Measurements from ENCODE around the gene LUM. TPM values are rescaled to one million over a fixed set of nuclear protein-coding genes. Genes with fewer than 3 reads are reported as not detected.

The LUM gene
- total and polyA plus RNA-seq, 2 experiments from 2014 or later: 0.27 TPM; not detected in 1

GRCh38 chr12:91098461-91098860 lies 12.8 kb downstream of the LUM start:
- no peak overlapping the region for H3K4me3 ChIP-seq
- H3K79me2 ChIP-seq (replicated peaks; ENCODE audit: insufficient read depth): no peaks in the 10 kb centered on the region
- no peaks in the 10 kb centered on the region for H4K20me1 ChIP-seq (replicated peaks; ENCODE audit: insufficient read depth)
- H3K9me3 Mint-ChIP-seq: no peaks in the 10 kb centered on the region
- no peaks in the 10 kb centered on the region; the same call in 1 of the 2 replicates for H3K9me2 ChIP-seq (ENCODE audit: insufficient read depth)
- ATAC-seq (no peak), DNase-seq (ENCODE audit: low spot score) (no peak)
- no peak overlapping the region for H3K27ac Mint-ChIP-seq
- H2AFZ ChIP-seq: no peak overlapping the region
- 0 out of 2 replicates have a peak, but pooled peaks cover 4% of the 10 kb centered on the region for H3K4me1 ChIP-seq (ENCODE audit: insufficient read depth)
- H3K27ac ChIP-seq (ENCODE audit: low read depth): no peak overlapping the region
- no peaks in the 10 kb centered on the region for H3K27me3 Mint-ChIP-seq (ENCODE audit: insufficient read depth, low read depth, poor library complexity)
- H3K27me3 ChIP-seq (ENCODE audit: insufficient read depth): no peaks in the 10 kb centered on the region
- H3K4me3 Mint-ChIP-seq: no peak overlapping the region
- no peaks in the 10 kb centered on the region for H3K36me3 ChIP-seq (ENCODE audit: insufficient read depth)
- no peaks in the 10 kb centered on the region for H3F3A ChIP-seq (replicated peaks; ENCODE audit: low read depth)
- TF ChIP-seq ZNF114 (CRISPR knock-in tag; IDR thresholded peaks at IDR 0.05) (no peak), POLR2AphosphoS5 (IDR thresholded peaks at IDR 0.05; ENCODE audit: low read depth) (no peak), ZNF331 (CRISPR knock-in tag; IDR thresholded peaks at IDR 0.05; ENCODE audit: low read depth) (no peak), CREB1 (CRISPR knock-in tag; IDR thresholded peaks at IDR 0.05; ENCODE audit: low read depth) (no peak), EZH2phosphoT487 (IDR thresholded peaks at IDR 0.05; ENCODE audit: unreplicated experiment) (no peak), NANOG (IDR thresholded peaks at IDR 0.05; ENCODE audit: borderline replicate concordance) (no peak), EZH2 (IDR thresholded peaks at IDR 0.05; ENCODE audit: low read depth, unreplicated experiment) (no peak), STAT1 (IDR thresholded peaks at IDR 0.05; ENCODE audit: unreplicated experiment) (no peak)
- TF ChIP-seq, protein P1, sequence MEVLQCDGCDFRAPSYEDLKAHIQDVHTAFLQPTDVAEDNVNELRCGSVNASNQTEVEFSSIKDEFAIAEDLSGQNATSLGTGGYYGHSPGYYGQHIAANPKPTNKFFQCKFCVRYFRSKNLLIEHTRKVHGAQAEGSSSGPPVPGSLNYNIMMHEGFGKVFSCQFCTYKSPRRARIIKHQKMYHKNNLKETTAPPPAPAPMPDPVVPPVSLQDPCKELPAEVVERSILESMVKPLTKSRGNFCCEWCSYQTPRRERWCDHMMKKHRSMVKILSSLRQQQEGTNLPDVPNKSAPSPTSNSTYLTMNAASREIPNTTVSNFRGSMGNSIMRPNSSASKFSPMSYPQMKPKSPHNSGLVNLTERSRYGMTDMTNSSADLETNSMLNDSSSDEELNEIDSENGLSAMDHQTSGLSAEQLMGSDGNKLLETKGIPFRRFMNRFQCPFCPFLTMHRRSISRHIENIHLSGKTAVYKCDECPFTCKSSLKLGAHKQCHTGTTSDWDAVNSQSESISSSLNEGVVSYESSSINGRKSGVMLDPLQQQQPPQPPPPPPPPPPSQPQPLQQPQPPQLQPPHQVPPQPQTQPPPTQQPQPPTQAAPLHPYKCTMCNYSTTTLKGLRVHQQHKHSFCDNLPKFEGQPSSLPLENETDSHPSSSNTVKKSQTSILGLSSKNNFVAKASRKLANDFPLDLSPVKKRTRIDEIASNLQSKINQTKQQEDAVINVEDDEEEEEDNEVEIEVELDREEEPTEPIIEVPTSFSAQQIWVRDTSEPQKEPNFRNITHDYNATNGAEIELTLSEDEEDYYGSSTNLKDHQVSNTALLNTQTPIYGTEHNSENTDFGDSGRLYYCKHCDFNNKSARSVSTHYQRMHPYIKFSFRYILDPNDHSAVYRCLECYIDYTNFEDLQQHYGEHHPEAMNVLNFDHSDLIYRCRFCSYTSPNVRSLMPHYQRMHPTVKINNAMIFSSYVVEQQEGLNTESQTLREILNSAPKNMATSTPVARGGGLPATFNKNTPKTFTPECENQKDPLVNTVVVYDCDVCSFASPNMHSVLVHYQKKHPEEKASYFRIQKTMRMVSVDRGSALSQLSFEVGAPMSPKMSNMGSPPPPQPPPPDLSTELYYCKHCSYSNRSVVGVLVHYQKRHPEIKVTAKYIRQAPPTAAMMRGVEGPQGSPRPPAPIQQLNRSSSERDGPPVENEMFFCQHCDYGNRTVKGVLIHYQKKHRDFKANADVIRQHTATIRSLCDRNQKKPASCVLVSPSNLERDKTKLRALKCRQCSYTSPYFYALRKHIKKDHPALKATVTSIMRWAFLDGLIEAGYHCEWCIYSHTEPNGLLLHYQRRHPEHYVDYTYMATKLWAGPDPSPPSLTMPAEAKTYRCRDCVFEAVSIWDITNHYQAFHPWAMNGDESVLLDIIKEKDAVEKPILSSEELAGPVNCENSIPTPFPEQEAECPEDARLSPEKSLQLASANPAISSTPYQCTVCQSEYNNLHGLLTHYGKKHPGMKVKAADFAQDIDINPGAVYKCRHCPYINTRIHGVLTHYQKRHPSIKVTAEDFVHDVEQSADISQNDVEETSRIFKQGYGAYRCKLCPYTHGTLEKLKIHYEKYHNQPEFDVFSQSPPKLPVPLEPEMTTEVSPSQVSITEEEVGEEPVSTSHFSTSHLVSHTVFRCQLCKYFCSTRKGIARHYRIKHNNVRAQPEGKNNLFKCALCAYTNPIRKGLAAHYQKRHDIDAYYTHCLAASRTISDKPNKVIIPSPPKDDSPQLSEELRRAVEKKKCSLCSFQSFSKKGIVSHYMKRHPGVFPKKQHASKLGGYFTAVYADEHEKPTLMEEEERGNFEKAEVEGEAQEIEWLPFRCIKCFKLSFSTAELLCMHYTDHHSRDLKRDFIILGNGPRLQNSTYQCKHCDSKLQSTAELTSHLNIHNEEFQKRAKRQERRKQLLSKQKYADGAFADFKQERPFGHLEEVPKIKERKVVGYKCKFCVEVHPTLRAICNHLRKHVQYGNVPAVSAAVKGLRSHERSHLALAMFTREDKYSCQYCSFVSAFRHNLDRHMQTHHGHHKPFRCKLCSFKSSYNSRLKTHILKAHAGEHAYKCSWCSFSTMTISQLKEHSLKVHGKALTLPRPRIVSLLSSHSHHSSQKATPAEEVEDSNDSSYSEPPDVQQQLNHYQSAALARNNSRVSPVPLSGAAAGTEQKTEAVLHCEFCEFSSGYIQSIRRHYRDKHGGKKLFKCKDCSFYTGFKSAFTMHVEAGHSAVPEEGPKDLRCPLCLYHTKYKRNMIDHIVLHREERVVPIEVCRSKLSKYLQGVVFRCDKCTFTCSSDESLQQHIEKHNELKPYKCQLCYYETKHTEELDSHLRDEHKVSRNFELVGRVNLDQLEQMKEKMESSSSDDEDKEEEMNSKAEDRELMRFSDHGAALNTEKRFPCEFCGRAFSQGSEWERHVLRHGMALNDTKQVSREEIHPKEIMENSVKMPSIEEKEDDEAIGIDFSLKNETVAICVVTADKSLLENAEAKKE (CRISPR knock-in tag; IDR thresholded peaks at IDR 0.05): no peak
- TF ChIP-seq, protein P2, sequence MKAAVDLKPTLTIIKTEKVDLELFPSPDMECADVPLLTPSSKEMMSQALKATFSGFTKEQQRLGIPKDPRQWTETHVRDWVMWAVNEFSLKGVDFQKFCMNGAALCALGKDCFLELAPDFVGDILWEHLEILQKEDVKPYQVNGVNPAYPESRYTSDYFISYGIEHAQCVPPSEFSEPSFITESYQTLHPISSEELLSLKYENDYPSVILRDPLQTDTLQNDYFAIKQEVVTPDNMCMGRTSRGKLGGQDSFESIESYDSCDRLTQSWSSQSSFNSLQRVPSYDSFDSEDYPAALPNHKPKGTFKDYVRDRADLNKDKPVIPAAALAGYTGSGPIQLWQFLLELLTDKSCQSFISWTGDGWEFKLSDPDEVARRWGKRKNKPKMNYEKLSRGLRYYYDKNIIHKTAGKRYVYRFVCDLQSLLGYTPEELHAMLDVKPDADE (IDR thresholded peaks at IDR 0.05): no peak
- H3K4me1 Mint-ChIP-seq: no peaks in the 10 kb centered on the region
- no peak overlapping the region for H3K4me2 ChIP-seq
- no peaks in the 10 kb centered on the region for H3K36me3 Mint-ChIP-seq (ENCODE audit: low read depth)

Measured in GM23338 (cell line).